ENCODE data around the gene KCTD17. TPM values are rescaled to one million over a fixed set of nuclear protein-coding genes. Genes with fewer than 3 reads are reported as not detected.
A peak's percentile ranks its signal among the peaks of the same experiment; 100 is the strongest.

KCTD17 gene
- total RNA-seq, 4 donors from 2014 or later = 0.59 to 31.7 (median 15.4) TPM

- no peak for DNase-seq
- Histone ChIP-seq H3K4me3 (no peak overlapping the region), H3K27ac (peak overlapping the region; percentile 1 to 31), H3K9me3 (no peaks in the 10 kb centered on the region), H3K36me3 (no peaks in the 10 kb centered on the region), H3K4me1 (peaks cover 3 to 13% of the 10 kb centered on the region in 2 donors), H3K27me3 (no peaks in the 10 kb centered on the region)
- TF ChIP-seq POLR2A (IDR thresholded peaks at IDR 0.05) (no peak), CTCF (IDR thresholded peaks at IDR 0.05) (no peak)
- intact Hi-C loops (cut with DNase I; ENCODE audit: low total_unique reads) = no loop called here
Observed at GRCh38 chr22:37017356-37017755, 34.2 kb upstream of the KCTD17 start.

- TF ChIP-seq CTCF (IDR thresholded peaks at IDR 0.05) = no peak
- TF ChIP-seq POLR2A (IDR thresholded peaks at IDR 0.05) = no peak
- intact Hi-C loops (cut with DNase I; ENCODE audit: low total_unique reads) = no loop called here
- H3K27ac ChIP-seq = peak overlapping the region; percentile 90
- DNase-seq = no peak
- H3K4me3 ChIP-seq = peak overlapping the region; percentile 85 to 97
- no peaks in the 10 kb centered on the region for H3K36me3 ChIP-seq
- no peaks in the 10 kb centered on the region for H3K27me3 ChIP-seq
- peaks cover 3 to 13% of the 10 kb centered on the region in 2 donors for H3K4me1 ChIP-seq
- no peaks in the 10 kb centered on the region for H3K9me3 ChIP-seq
Observed at GRCh38 chr22:37018086-37018814, 33.3 kb upstream of the KCTD17 start.

- DNase-seq = peak; percentile 78 to 79
- Histone ChIP-seq H3K27ac (peak overlapping the region; percentile 90), H3K27me3 (no peaks in the 10 kb centered on the region), H3K9me3 (no peaks in the 10 kb centered on the region), H3K4me3 (peak overlapping the region; percentile 85 to 97), H3K4me1 (peaks cover 3 to 13% of the 10 kb centered on the region in 2 donors), H3K36me3 (no peaks in the 10 kb centered on the region)
- intact Hi-C loops (cut with DNase I; ENCODE audit: low total_unique reads) = no loop called here
- TF ChIP-seq CTCF (IDR thresholded peaks at IDR 0.05) (no peak), POLR2A (IDR thresholded peaks at IDR 0.05) (no peak)
Observed at GRCh38 chr22:37018815-37019308, 32.7 kb upstream of the KCTD17 start.

GRCh38 chr22:37019309-37020191 is 32.0 kb upstream of the KCTD17 start, which contains the start of the genes MPST and TST:
Gene MPST (plus strand): TSS chr22:37019742. CDS start chr22:37019837, 95 bp downstream.
Gene TST (minus strand): TSS chr22:37019447. CDS start chr22:37018732, 715 bp downstream.
- Histone ChIP-seq H3K9me3 (no peaks in the 10 kb centered on the region), H3K4me1 (peaks cover 3 to 13% of the 10 kb centered on the region in 2 donors), H3K4me3 (peak within 1 kb of the TSS; percentile 85 to 97), H3K27ac (peak within 1 kb of the TSS; percentile 90), H3K36me3 (no peaks in the 10 kb centered on the region), H3K27me3 (no peaks in the 10 kb centered on the region)
- peak in 3 of 4 experiments; percentile 52 to 87 (median 66) for TF ChIP-seq CTCF (IDR thresholded peaks at IDR 0.05)
- peak; percentile 39 to 79 for TF ChIP-seq POLR2A (IDR thresholded peaks at IDR 0.05)
- intact Hi-C loops (cut with DNase I; ENCODE audit: low total_unique reads) = no loop called here
- peak; percentile 76 to 77 for DNase-seq
